Esophagus muscularis mucosa (tissue), 4 donors: ENCODE data around the gene SH3TC2. TPM values are rescaled to one million over a fixed set of nuclear protein-coding genes. Genes with fewer than 3 reads are reported as not detected.

ENCODE experiments used
- DNase-seq: peaks from one replicate; pipeline ENCODE4 v3.0.0-alpha.2; 2017; ENCODE audit errors: extremely low spot score
- H3K27ac ChIP-seq, 4 donors: fragments of 200-600 bp; sonication (generic); replicated peaks in 1 of 4; 1 replicate in 3 of 4; 2 replicates in 1 of 4; pipeline ENCODE4 v1.5.1; 2016 to 2019; ENCODE audit warnings: mild to moderate bottlenecking in 1 of 4
- H3K27me3 ChIP-seq, 4 donors: fragments of 200-600 bp; sonication (generic); one replicate each; pipeline versions ENCODE4 v1.5.1 to v1.6.0; 2016 to 2019
- H3K36me3 ChIP-seq, 4 donors: fragments of 200-600 bp; sonication (generic); one replicate each; pipeline ENCODE4 v1.5.1; 2016 to 2019
- H3K4me1 ChIP-seq, 4 donors: fragments of 200-600 bp; sonication (generic); one replicate each; pipeline ENCODE4 v1.5.1; 2016 to 2019
- H3K4me3 ChIP-seq, 4 donors: fragments of 200-600 bp; sonication (generic); 1 replicate in 2 of 4; 2 replicates in 2 of 4; pipeline ENCODE4 v1.5.1; 2016 to 2019; ENCODE audit warnings: mild to moderate bottlenecking in 4 of 4, moderate library complexity in 1 of 4
- H3K9me3 ChIP-seq, 4 donors: fragments of 200-600 bp; sonication (generic); 1 replicate in 3 of 4; 2 replicates in 1 of 4; pipeline ENCODE4 v1.5.1; 2016 to 2019
- EP300 ChIP-seq: sonication (generic); formaldehyde crosslinking; IDR thresholded peaks from one replicate; pipeline ENCODE4 v1.6.1; 2017; ENCODE audit warnings: antibody characterized with exemption
- POLR2A ChIP-seq: fragments of 450-650 bp; IDR thresholded peaks from one replicate; pipeline ENCODE4 v1.6.1; 2017; ENCODE audit warnings: antibody characterized with exemption, moderate library complexity, mild to moderate bottlenecking, low read depth
- POLR2AphosphoS5 ChIP-seq, 2 donors: sonication (generic); formaldehyde crosslinking; IDR thresholded peaks; one replicate each; pipeline ENCODE4 v1.6.1; 2017; ENCODE audit warnings: antibody characterized with exemption in 2 of 2
- WGBS: methylation state at CpG from one replicate; pipeline ENCODE4 v1.1.5; 2018; 5-methylcytosine and 5-hydroxymethylcytosine counted together
- intact Hi-C: fragments of 100-400 bp; cut with DNase I; formaldehyde crosslinking; loops from one replicate; pipeline ENCODE4 v1.15.1; 2023
- total RNA-seq, 4 donors: library from RNA; depleted of rRNA; stranded (reverse); fragments of >200 nt; gene quantifications; one replicate each; pipeline versions ENCODE4 v1.1.0 to v1.2.1, GENCODE V29; 2016
- TF ChIP-seq, protein P1 (sequence below), 3 experiments: fragments of 200-600 bp in 2 of 3; fragments of 450-650 bp in 1 of 3; sonication (generic) in 2 of 3; IDR thresholded peaks; one replicate each; pipeline ENCODE4 v1.5.1; 2017 to 2019; ENCODE audit warnings: antibody characterized with exemption in 3 of 3, mild to moderate bottlenecking in 2 of 3, moderate library complexity in 1 of 3

SH3TC2 gene
- total RNA-seq, 4 donors from 2014 or later: 0.84 to 2.4 (median 1.7) TPM

- Histone ChIP-seq H3K4me3 (no peak overlapping the region), H3K27me3 (no peaks in the 10 kb centered on the region), H3K4me1 (peaks cover 0 to 13% (median 8%) of the 10 kb centered on the region in 4 donors), H3K9me3 (no peaks in the 10 kb centered on the region), H3K36me3 (no peaks in the 10 kb centered on the region), H3K27ac (no peak overlapping the region)
- no peak for DNase-seq
- intact Hi-C loops: no loop called here
- 97% methylated on average over 3 of the region's 3 CpGs for WGBS
- TF ChIP-seq, protein P1, sequence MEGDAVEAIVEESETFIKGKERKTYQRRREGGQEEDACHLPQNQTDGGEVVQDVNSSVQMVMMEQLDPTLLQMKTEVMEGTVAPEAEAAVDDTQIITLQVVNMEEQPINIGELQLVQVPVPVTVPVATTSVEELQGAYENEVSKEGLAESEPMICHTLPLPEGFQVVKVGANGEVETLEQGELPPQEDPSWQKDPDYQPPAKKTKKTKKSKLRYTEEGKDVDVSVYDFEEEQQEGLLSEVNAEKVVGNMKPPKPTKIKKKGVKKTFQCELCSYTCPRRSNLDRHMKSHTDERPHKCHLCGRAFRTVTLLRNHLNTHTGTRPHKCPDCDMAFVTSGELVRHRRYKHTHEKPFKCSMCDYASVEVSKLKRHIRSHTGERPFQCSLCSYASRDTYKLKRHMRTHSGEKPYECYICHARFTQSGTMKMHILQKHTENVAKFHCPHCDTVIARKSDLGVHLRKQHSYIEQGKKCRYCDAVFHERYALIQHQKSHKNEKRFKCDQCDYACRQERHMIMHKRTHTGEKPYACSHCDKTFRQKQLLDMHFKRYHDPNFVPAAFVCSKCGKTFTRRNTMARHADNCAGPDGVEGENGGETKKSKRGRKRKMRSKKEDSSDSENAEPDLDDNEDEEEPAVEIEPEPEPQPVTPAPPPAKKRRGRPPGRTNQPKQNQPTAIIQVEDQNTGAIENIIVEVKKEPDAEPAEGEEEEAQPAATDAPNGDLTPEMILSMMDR (IDR thresholded peaks at IDR 0.05): no peak
- no peak for TF ChIP-seq EP300
- TF ChIP-seq POLR2A: no peak
- no peak for TF ChIP-seq POLR2AphosphoS5 (IDR thresholded peaks at IDR 0.05)
Observed at GRCh38 chr5:148992265-148992664, 70.6 kb downstream of the SH3TC2 start.

- Histone ChIP-seq H3K4me3 (no peak overlapping the region), H3K27me3 (no peaks in the 10 kb centered on the region), H3K27ac (no peak overlapping the region), H3K4me1 (peaks cover 0 to 10% (median 7%) of the 10 kb centered on the region in 4 donors), H3K9me3 (no peaks in the 10 kb centered on the region), H3K36me3 (no peaks in the 10 kb centered on the region)
- no peak for TF ChIP-seq POLR2AphosphoS5 (IDR thresholded peaks at IDR 0.05)
- intact Hi-C loops: no loop called here
- no peak for DNase-seq
Observed at GRCh38 chr5:148991566-148991965, 71.3 kb downstream of the SH3TC2 start.

DNA sequence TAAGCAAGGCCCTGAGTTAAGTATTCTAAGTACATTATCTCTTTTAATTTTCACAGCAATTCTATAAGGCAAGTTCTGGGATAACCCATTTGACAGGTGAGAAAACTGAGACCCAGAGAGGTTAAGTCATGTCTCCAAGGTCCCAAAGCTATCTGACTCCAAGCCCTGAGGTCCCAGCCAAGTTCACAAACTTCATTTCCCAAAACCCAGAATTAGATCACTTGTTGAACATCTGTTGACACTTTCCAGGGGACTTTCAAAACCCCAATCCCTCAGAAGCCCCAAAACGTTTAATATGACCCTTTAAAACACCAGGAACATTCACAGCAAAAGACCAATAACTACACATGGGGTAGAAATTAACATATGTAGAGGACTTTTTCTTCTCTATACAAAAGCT lies 72.0 kb downstream of the SH3TC2 start:
- WGBS: 63% methylated on average over 1 of the region's 1 CpG
- intact Hi-C loops: no loop called here

GRCh38 chr5:148989567-148989966 lies 73.3 kb downstream of the SH3TC2 start:
- no peaks in the 10 kb centered on the region for H3K27me3 ChIP-seq
- H3K36me3 ChIP-seq: no peaks in the 10 kb centered on the region
- H3K9me3 ChIP-seq: no peaks in the 10 kb centered on the region
- H3K4me1 ChIP-seq: peaks cover 0 to 3% (median 0%) of the 10 kb centered on the region in 4 donors
- H3K4me3 ChIP-seq: no peak overlapping the region
- no peak for DNase-seq
- H3K27ac ChIP-seq: no peak overlapping the region
- TF ChIP-seq, protein P1 (IDR thresholded peaks at IDR 0.05): no peak
- TF ChIP-seq POLR2A: no peak
- no peak for TF ChIP-seq EP300
- no peak for TF ChIP-seq POLR2AphosphoS5 (IDR thresholded peaks at IDR 0.05)
- 82% methylated on average over 2 of the region's 2 CpGs for WGBS
- intact Hi-C loops: no loop called here

More for the DNA sequence above, 72.0 kb downstream of the SH3TC2 start:
- no peak for TF ChIP-seq POLR2A
- TF ChIP-seq, protein P1 (IDR thresholded peaks at IDR 0.05): no peak
- Histone ChIP-seq H3K27me3 (no peaks in the 10 kb centered on the region), H3K27ac (no peak overlapping the region), H3K9me3 (no peaks in the 10 kb centered on the region), H3K36me3 (no peaks in the 10 kb centered on the region), H3K4me3 (no peak overlapping the region), H3K4me1 (peaks cover 0 to 3% (median 3%) of the 10 kb centered on the region in 4 donors)
- DNase-seq: no peak

GRCh38 chr5:148988328-148988727 lies 74.5 kb downstream of the SH3TC2 start:
- no peaks in the 10 kb centered on the region for H3K9me3 ChIP-seq
- no peak for DNase-seq
- peaks cover 0 to 3% (median 0%) of the 10 kb centered on the region in 4 donors for H3K4me1 ChIP-seq
- no peaks in the 10 kb centered on the region for H3K27me3 ChIP-seq
- 80% methylated on average over 6 of the region's 6 CpGs for WGBS
- intact Hi-C loops: no loop called here
- no peak overlapping the region for H3K4me3 ChIP-seq
- H3K27ac ChIP-seq: no peak overlapping the region
- no peak for TF ChIP-seq EP300
- TF ChIP-seq POLR2A: no peak
- TF ChIP-seq POLR2AphosphoS5 (IDR thresholded peaks at IDR 0.05): no peak
- TF ChIP-seq, protein P1 (IDR thresholded peaks at IDR 0.05): no peak
- H3K36me3 ChIP-seq: no peaks in the 10 kb centered on the region
